ENCODE measurements around the gene JPT1. TPM values are rescaled to one million over a fixed set of nuclear protein-coding genes. Genes with fewer than 3 reads are reported as not detected.
"Not testable (repeated sequence)": the region's sequence is repeated elsewhere in the genome, so short reads cannot be mapped to it uniquely, and the experiment has no call there.

JPT1 gene
- total and polyA plus RNA-seq, 8 donors: 7.5 to 33.1 (median 17.5) TPM

GRCh38 chr17:75135946-75136345, 18.4 kb downstream of the JPT1 start:
- no peaks in the 10 kb centered on the region for H3K9me3 ChIP-seq
- no peaks in the 10 kb centered on the region for H3K36me3 ChIP-seq
- no peak overlapping the region for H3K4me3 ChIP-seq
- no peak overlapping the region for H3K27ac ChIP-seq
- DNase-seq (no peak), FAIRE-seq (no peak), ATAC-seq (no peak)
- no peaks in the 10 kb centered on the region for H3K27me3 ChIP-seq
- TF ChIP-seq CTCF (IDR thresholded peaks at IDR 0.05): no peak
- H3K4me1 ChIP-seq: peaks cover 0 to 3% (median 0%) of the 10 kb centered on the region in 3 donors
- WGBS, 2 donors: 91 to 92% methylated on average over 8 of the region's 8 CpGs
- intact Hi-C loops (cut with DNase I): no loop called here

GRCh38 chr17:75135452-75135851, 18.9 kb downstream of the JPT1 start:
- FAIRE-seq: no peak
- peaks cover 0 to 5% (median 0%) of the 10 kb centered on the region in 3 donors for H3K4me1 ChIP-seq
- H3K9me3 ChIP-seq: no peaks in the 10 kb centered on the region
- intact Hi-C loops (cut with DNase I): no loop called here
- ATAC-seq: no peak
- H3K4me3 ChIP-seq: no peak overlapping the region
- no peak overlapping the region for H3K27ac ChIP-seq
- 90 to 92% methylated on average over 5 of the region's 5 CpGs for WGBS, 2 donors
- TF ChIP-seq CTCF (IDR thresholded peaks at IDR 0.05): no peak
- no peaks in the 10 kb centered on the region for H3K36me3 ChIP-seq
- no peak for DNase-seq
- no peaks in the 10 kb centered on the region for H3K27me3 ChIP-seq

GRCh38 chr17:75133607-75134347, 20.5 kb downstream of the JPT1 start:
- H3K4me1 ChIP-seq; intact Hi-C loops (cut with DNase I); DNase-seq; H3K27me3 ChIP-seq; H3K27ac ChIP-seq; H3K4me3 ChIP-seq; FAIRE-seq; ATAC-seq; H3K36me3 ChIP-seq; H3K9me3 ChIP-seq: not testable (repeated sequence)
- 86 to 91% methylated on average over 14 of the region's 14 CpGs for WGBS, 2 donors

- intact Hi-C loops (cut with DNase I): no loop called here
- H3K27ac ChIP-seq: no peak overlapping the region
- FAIRE-seq: no peak
- TF ChIP-seq CTCF (IDR thresholded peaks at IDR 0.05): no peak
- DNase-seq: no peak
- WGBS, 2 donors: 92 to 96% methylated on average over 3 of the region's 3 CpGs
- H3K9me3 ChIP-seq: no peaks in the 10 kb centered on the region
- no peaks in the 10 kb centered on the region for H3K27me3 ChIP-seq
- no peaks in the 10 kb centered on the region for H3K36me3 ChIP-seq
- peaks cover 0 to 6% (median 0%) of the 10 kb centered on the region in 3 donors for H3K4me1 ChIP-seq
- ATAC-seq: no peak
- no peak overlapping the region for H3K4me3 ChIP-seq
Measured at GRCh38 chr17:75133001-75133400, 21.3 kb downstream of the JPT1 start.

- H3K36me3 ChIP-seq; H3K9me3 ChIP-seq; FAIRE-seq; H3K4me1 ChIP-seq; intact Hi-C loops (cut with DNase I); H3K27me3 ChIP-seq; DNase-seq: not testable (repeated sequence)
- Histone ChIP-seq H3K4me3 (peak overlapping the region; percentile 43 to 98 (median 91)), H3K27ac (peak overlapping the region; percentile 75 to 83 (median 81))
- peak in 1 of 4 donors; percentile 1 for ATAC-seq
- WGBS, 2 donors: 75 to 79% methylated on average over 40 of the region's 40 CpGs
Measured at GRCh38 chr17:75132018-75133000, 22.0 kb downstream of the JPT1 start.

All from pancreas (tissue), 10 donors.